Natural killer cell treated with Interleukin-12 subunit alpha and Interleukin-12 subunit beta and Interleukin-15 and Interleukin-18, amount 100 ng/mL, for 72 hours (primary cell): ENCODE results near the gene C19orf25. TPM values are rescaled to one million over a fixed set of nuclear protein-coding genes. Genes with fewer than 3 reads are reported as not detected.
A peak's percentile ranks its signal among the peaks of the same experiment; 100 is the strongest.
"Not testable (repeated sequence)": the region's sequence is repeated elsewhere in the genome, so short reads cannot be mapped to it uniquely, and the experiment has no call there.

Source experiments
- ATAC-seq, 2 donors: fragments of 150-1000 bp; cut with Tn5 transposase in 1 of 2; sonication (Bioruptor Pico), chemical (Tn5 transposase) in 1 of 2; 2 replicates each; pipeline ENCODE4 v1.10.0; 2021
- DNase-seq: peaks from one replicate; pipeline ENCODE4 v3.0.0; 2022; ENCODE audit warnings: low spot score
- H3K27ac Mint-ChIP-seq, 2 donors: 1 replicate in 1 of 2; 2 replicates in 1 of 2; pipeline ENCODE4 v1.8.0; 2022; ENCODE audit warnings: mixed read lengths in 2 of 2, mild to moderate bottlenecking in 1 of 2, moderate library complexity in 1 of 2
- H3K27me3 Mint-ChIP-seq, 2 donors: 1 replicate in 1 of 2; 2 replicates in 1 of 2; pipeline ENCODE4 v1.8.0; 2022; ENCODE audit warnings: mixed read lengths in 2 of 2
- H3K36me3 Mint-ChIP-seq: one replicate; pipeline ENCODE4 v1.8.0; 2022; ENCODE audit warnings: mixed read lengths
- H3K4me1 Mint-ChIP-seq, 2 donors: 1 replicate in 1 of 2; 2 replicates in 1 of 2; pipeline ENCODE4 v1.8.0; 2022; ENCODE audit warnings: low read depth in 2 of 2, mixed read lengths in 2 of 2, mild to moderate bottlenecking in 1 of 2
- H3K4me3 Mint-ChIP-seq: one replicate; pipeline ENCODE4 v1.8.0; 2022; ENCODE audit warnings: mixed read lengths
- H3K9me3 Mint-ChIP-seq: 2 replicates; pipeline ENCODE4 v1.8.0; 2022; ENCODE audit warnings: mixed read lengths
- total RNA-seq, 2 donors: library from RNA; stranded (reverse); gene quantifications; one replicate each; pipeline ENCODE4 v1.2.3, GENCODE V29; 2022

The C19orf25 gene
- total RNA-seq, 2 donors from 2014 or later: 45.1 to 58.4 TPM

- Mint-ChIP-seq H3K27ac (no peak overlapping the region), H3K9me3 (no peaks in the 10 kb centered on the region), H3K27me3 (no peaks in the 10 kb centered on the region), H3K4me3 (no peak overlapping the region), H3K36me3 (peaks cover 3% of the 10 kb centered on the region), H3K4me1 (peaks cover 3 to 10% of the 10 kb centered on the region in 2 donors)
- no peak for ATAC-seq
- DNase-seq: no peak
Measured at GRCh38 chr19:1483979-1484428, 5.0 kb upstream of the C19orf25 start.

GRCh38 chr19:1483131-1483978 lies 4.3 kb upstream of the C19orf25 start:
- Mint-ChIP-seq H3K27me3 (no peaks in the 10 kb centered on the region), H3K9me3 (no peaks in the 10 kb centered on the region), H3K4me3 (no peak overlapping the region), H3K4me1 (peaks cover 5 to 12% of the 10 kb centered on the region in 2 donors), H3K27ac (no peak overlapping the region), H3K36me3 (peaks cover 6% of the 10 kb centered on the region)
- DNase-seq: no peak
- no peak for ATAC-seq

- Mint-ChIP-seq H3K27ac (no peak overlapping the region), H3K4me1 (peaks cover 5 to 12% of the 10 kb centered on the region in 2 donors), H3K27me3 (no peaks in the 10 kb centered on the region), H3K9me3 (no peaks in the 10 kb centered on the region), H3K4me3 (no peak overlapping the region), H3K36me3 (peaks cover 6% of the 10 kb centered on the region)
- no peak for DNase-seq
- no peak for ATAC-seq
Measured at GRCh38 chr19:1482361-1483130, 3.5 kb upstream of the C19orf25 start.

GRCh38 chr19:1481893-1482360 lies 2.9 kb upstream of the C19orf25 start:
- Mint-ChIP-seq H3K36me3 (peaks cover 6% of the 10 kb centered on the region), H3K4me3 (no peak overlapping the region), H3K9me3 (no peaks in the 10 kb centered on the region), H3K27me3 (no peaks in the 10 kb centered on the region), H3K27ac (no peak overlapping the region), H3K4me1 (peaks cover 10 to 16% of the 10 kb centered on the region in 2 donors)
- ATAC-seq (no peak), DNase-seq (no peak)

GRCh38 chr19:1481224-1481892 lies 2.3 kb upstream of the C19orf25 start:
- Mint-ChIP-seq H3K9me3 (no peaks in the 10 kb centered on the region), H3K27me3 (no peaks in the 10 kb centered on the region), H3K4me3 (no peak overlapping the region), H3K27ac (no peak overlapping the region), H3K4me1 (peaks cover 10 to 16% of the 10 kb centered on the region in 2 donors), H3K36me3 (peaks cover 6% of the 10 kb centered on the region)
- ATAC-seq (no peak), DNase-seq (no peak)

- H3K27ac Mint-ChIP-seq, H3K36me3 Mint-ChIP-seq, H3K27me3 Mint-ChIP-seq, DNase-seq, ATAC-seq, H3K9me3 Mint-ChIP-seq: not testable (repeated sequence)
- Mint-ChIP-seq H3K4me3 (peak overlapping the region; percentile 38), H3K4me1 (peaks cover 16% of the 10 kb centered on the region in 2 donors)
Measured at GRCh38 chr19:1477056-1477455, 2.0 kb downstream of the C19orf25 start.

GRCh38 chr19:1475751-1476437 lies 3.1 kb downstream of the C19orf25 start:
- peaks cover 6% of the 10 kb centered on the region for H3K36me3 Mint-ChIP-seq
- no peak for DNase-seq
- no peaks in the 10 kb centered on the region for H3K9me3 Mint-ChIP-seq
- H3K27me3 Mint-ChIP-seq: no peaks in the 10 kb centered on the region
- H3K4me3 Mint-ChIP-seq: no peak overlapping the region
- no peak for ATAC-seq
- H3K27ac Mint-ChIP-seq: no peak overlapping the region
- peaks cover 16 to 18% of the 10 kb centered on the region in 2 donors for H3K4me1 Mint-ChIP-seq

GRCh38 chr19:1474765-1475351 lies 4.2 kb downstream of the C19orf25 start:
- Mint-ChIP-seq H3K4me1 (peaks cover 10 to 21% of the 10 kb centered on the region in 2 donors), H3K36me3 (peaks cover 6% of the 10 kb centered on the region), H3K4me3 (no peak overlapping the region), H3K9me3 (no peaks in the 10 kb centered on the region), H3K27me3 (no peaks in the 10 kb centered on the region), H3K27ac (no peak overlapping the region)
- DNase-seq (no peak), ATAC-seq (no peak)

GRCh38 chr19:1474011-1474764 lies 4.8 kb downstream of the C19orf25 start:
- H3K4me1 Mint-ChIP-seq: peaks cover 8 to 19% of the 10 kb centered on the region in 2 donors
- peaks cover 4% of the 10 kb centered on the region for H3K36me3 Mint-ChIP-seq
- no peak for DNase-seq
- H3K4me3 Mint-ChIP-seq: no peak overlapping the region
- ATAC-seq: no peak
- no peak overlapping the region for H3K27ac Mint-ChIP-seq
- H3K9me3 Mint-ChIP-seq: no peaks in the 10 kb centered on the region
- H3K27me3 Mint-ChIP-seq: no peaks in the 10 kb centered on the region

- Mint-ChIP-seq H3K27ac (no peak overlapping the region), H3K27me3 (no peaks in the 10 kb centered on the region), H3K9me3 (no peaks in the 10 kb centered on the region), H3K4me1 (peaks cover 4 to 16% of the 10 kb centered on the region in 2 donors), H3K36me3 (no peaks in the 10 kb centered on the region), H3K4me3 (no peak overlapping the region)
- DNase-seq (no peak), ATAC-seq (no peak)
Measured at GRCh38 chr19:1473085-1473851, 5.7 kb downstream of the C19orf25 start.

- Mint-ChIP-seq H3K27me3 (no peaks in the 10 kb centered on the region), H3K9me3 (no peaks in the 10 kb centered on the region), H3K36me3 (no peaks in the 10 kb centered on the region), H3K27ac (no peak overlapping the region), H3K4me3 (no peak overlapping the region), H3K4me1 (peaks cover 4 to 15% of the 10 kb centered on the region in 2 donors)
- DNase-seq (no peak), ATAC-seq (no peak)
Measured at GRCh38 chr19:1472231-1473084, 6.6 kb downstream of the C19orf25 start.
